GM12878 (cell line): ENCODE data around the gene HS6ST1. TPM values are rescaled to one million over a fixed set of nuclear protein-coding genes. Genes with fewer than 3 reads are reported as not detected.

ENCODE experiments used
- ATAC-seq: fragments of 200-7000 bp; cut with Tn5 transposase; 3 replicates; pipeline ENCODE4 v1.9.1; 2020; ENCODE audit warnings: mild to moderate bottlenecking, moderate library complexity
- BruUV-seq: library from RNA; stranded (reverse); fragments of 400-500 nt; replicated peaks from 2 replicates; lab custom pipeline; 2021; lab: Mats Ljungman, UMichigan
- CTCF ChIA-PET: fragments of 300-600 bp; sonication (Branson Sonifier 250); formaldehyde crosslinking; extraction: SDS; loops from one replicate; lab custom pipeline; 2021; ENCODE audit warnings: inconsistent platforms; lab: Yijun Ruan, JAX
- POLR2A ChIA-PET: fragments of 350-600 bp; formaldehyde crosslinking; extraction: SDS; loops from one replicate; lab custom pipeline; 2021; ENCODE audit warnings: inconsistent platforms; lab: Charles Lee
- RAD21 ChIA-PET: fragments of 300-600 bp; sonication (Branson Sonifier 250); formaldehyde crosslinking; loops from one replicate; lab custom pipeline; 2023; ENCODE audit warnings: antibody characterized with exemption; ENCODE audit not compliant: unreplicated experiment; lab: Charles Lee
- SMC1A ChIA-PET: fragments of 300-600 bp; sonication (Branson Sonifier 250); formaldehyde crosslinking; loops from one replicate; lab custom pipeline; 2023; ENCODE audit not compliant: unreplicated experiment, uncharacterized antibody; lab: Charles Lee
- DNase-seq: peaks from one replicate; pipeline ENCODE4 v3.0.0-alpha.2; 2011; ENCODE audit warnings: low read depth, low spot score
- FAIRE-seq: peaks from 3 replicates; lab custom pipeline; 2011; peaks lifted over from hg19 to GRCh38; lab: Jason Lieb, UNC
- H2AFZ ChIP-seq: 2 replicates; pipeline ENCODE4 v1.6.0; 2011; ENCODE audit warnings: low read depth, low read length, control low read depth; ENCODE audit not compliant: control insufficient read depth
- H3K27ac ChIP-seq: 2 replicates; pipeline ENCODE4 v1.5.1; 2011; ENCODE audit warnings: control low read depth; ENCODE audit not compliant: control insufficient read depth, insufficient read depth
- H3K27me3 ChIP-seq, 2 experiments: replicated peaks in 1 of 2; 2 replicates each; pipeline versions ENCODE4 v1.6.0 to v1.6.1; 2011; ENCODE audit warnings: low read length in 1 of 2; ENCODE audit not compliant: control insufficient read depth in 2 of 2, insufficient read depth in 2 of 2
- H3K36me3 ChIP-seq, 2 experiments: 2 replicates each; pipeline ENCODE4 v1.5.1; 2011; ENCODE audit warnings: low read length in 1 of 2; ENCODE audit not compliant: control insufficient read depth in 2 of 2, insufficient read depth in 2 of 2
- H3K4me1 ChIP-seq: 2 replicates; pipeline ENCODE4 v1.6.1; 2011; ENCODE audit warnings: mild to moderate bottlenecking, low read length, moderate library complexity, mixed read lengths; ENCODE audit not compliant: control insufficient read depth, insufficient read depth
- H3K4me2 ChIP-seq: 2 replicates; pipeline ENCODE4 v1.6.0; 2011; ENCODE audit warnings: control low read depth; ENCODE audit not compliant: control insufficient read depth, insufficient read depth
- H3K4me3 ChIP-seq: fragments of 200-600 bp; sonication (generic); 2 replicates; pipeline ENCODE4 v1.5.1; 2016
- H3K79me2 ChIP-seq: 2 replicates; pipeline ENCODE4 v1.6.0; 2011; ENCODE audit warnings: low read length; ENCODE audit not compliant: control insufficient read depth, insufficient read depth
- H3K9ac ChIP-seq: 2 replicates; pipeline ENCODE4 v1.8.0; 2011; ENCODE audit warnings: low read length, control low read depth, mixed read lengths; ENCODE audit not compliant: control insufficient read depth, insufficient read depth
- H3K9me3 ChIP-seq: replicated peaks from 3 replicates; pipeline ENCODE4 v1.5.1; 2011; ENCODE audit warnings: mild to moderate bottlenecking, low read length; ENCODE audit not compliant: control insufficient read depth, insufficient read depth
- H4K20me1 ChIP-seq: 2 replicates; pipeline ENCODE4 v1.6.0; 2011; ENCODE audit not compliant: control insufficient read depth, insufficient read depth
- CBX3 ChIP-seq: fragments of 200-600 bp; sonication (generic); IDR thresholded peaks from 2 replicates; pipeline ENCODE4 v1.6.1; 2016; ENCODE audit warnings: low read depth, borderline replicate concordance
- CREB1 ChIP-seq: IDR thresholded peaks from 2 replicates; pipeline ENCODE4 v1.6.1; 2012; ENCODE audit warnings: low read depth, mild to moderate bottlenecking, inconsistent platforms
- HDAC6 ChIP-seq: fragments of 200-600 bp; sonication (generic); IDR thresholded peaks from one replicate; pipeline ENCODE4 v1.8.0; 2017; ENCODE audit warnings: antibody characterized with exemption; ENCODE audit not compliant: unreplicated experiment
- IRF3 ChIP-seq: fragments of 450-650 bp; IDR thresholded peaks from 2 replicates; pipeline ENCODE4 v1.6.1; 2014; ENCODE audit warnings: mild to moderate bottlenecking
- NFIC ChIP-seq: IDR thresholded peaks from 2 replicates; pipeline ENCODE4 v1.6.1; 2012; ENCODE audit warnings: low read depth, mild to moderate bottlenecking, inconsistent platforms, low read length, moderate library complexity
- NFYB ChIP-seq: IDR thresholded peaks from 2 replicates; pipeline ENCODE4 v1.6.1; 2011; ENCODE audit warnings: low read depth, mild to moderate bottlenecking, low read length, improper control_type of control experiment, moderate library complexity; ENCODE audit not compliant: insufficient read depth
- ZSCAN29 ChIP-seq: fragments of 450-650 bp; IDR thresholded peaks from 2 replicates; pipeline ENCODE4 v1.6.1; 2017; ENCODE audit warnings: mild to moderate bottlenecking, moderate library complexity
- WGBS: methylation state at CpG from one replicate; pipeline ENCODE4 v1.1.6; 2016; ENCODE audit warnings: low lambda C conversion rate; ENCODE audit not compliant: insufficient replicate concordance, insufficient coverage; ENCODE audit errors: missing lambda C conversion rate; 5-methylcytosine and 5-hydroxymethylcytosine counted together
- in situ Hi-C: fragments of 300-500 bp; cut with MboI; formaldehyde crosslinking; loops from 9 replicates; pipeline ENCODE4 v1.14.3; 2018; ENCODE audit warnings: mixed read lengths
- intact Hi-C: fragments of 100-400 bp; cut with micrococcal nuclease; formaldehyde crosslinking; loops from one replicate; pipeline ENCODE4 v1.14.2; 2022; ENCODE audit not compliant: unreplicated experiment
- polyA plus RNA-seq, 11 experiments: library from polyadenylated mRNA; depleted of rRNA in 4 of 11; unstranded in 6 of 11; stranded (reverse) in 5 of 11; fragments of >200 nt; fragmentation: Nextera tagmentation in 4 of 11; fragmentation: Illumina TruSeq in 1 of 11; extraction: Ambion mirVana in 4 of 11; extraction: Trizol in 1 of 11; gene quantifications; 1 replicate in 1 of 11; 2 replicates in 10 of 11; pipeline versions ENCODE4 v1.2.1 to v1.2.3, GENCODE V29; 2011 to 2016; ENCODE audit warnings: inconsistent platforms in 2 of 11, missing spikeins in 2 of 11, low read depth in 1 of 11
- total RNA-seq, 4 experiments: library from RNA; depleted of rRNA in 3 of 4; stranded (reverse); fragments of >200 nt in 3 of 4; fragmentation: Illumina TruSeq in 1 of 4; extraction: Trizol in 1 of 4; gene quantifications; 2 replicates each; pipeline versions ENCODE4 v1.2.1 to v1.2.3, GENCODE V29; 2013 to 2021

Gene HS6ST1
- total and polyA plus RNA-seq, 10 of the 15 experiments (the other 5 are each of a cell fraction or from before 2014, with no cell fraction given), result 0.48 to 17.0 (median 4.7) TPM

GRCh38 chr2:128362176-128362888 is 43.7 kb upstream of the HS6ST1 start:
- BruUV-seq, result no TSS peak
- ATAC-seq (no peak), FAIRE-seq (no peak)
- POLR2A ChIA-PET, result no interaction called here
- Histone ChIP-seq H3K36me3 (no peaks in the 10 kb centered on the region), H3K79me2 (no peaks in the 10 kb centered on the region), H3K4me2 (no peak overlapping the region), H3K4me1 (no peaks in the 10 kb centered on the region), H4K20me1 (no peaks in the 10 kb centered on the region)
- SMC1A ChIA-PET, result no interaction called here
- intact Hi-C loops, result no loop called here
- in situ Hi-C loops, result no loop called here
- WGBS, result 37% methylated on average over 11 of the region's 12 CpGs
- TF ChIP-seq NFIC, result no peak
- no peak for TF ChIP-seq CBX3
- no peak for TF ChIP-seq CREB1
- no peak for TF ChIP-seq IRF3
- no peak for TF ChIP-seq ZSCAN29
- no peak for TF ChIP-seq HDAC6
- TF ChIP-seq NFYB, result no peak
- TF ChIP-seq, all 136 proteins: peak for 0
- no peak overlapping the region for H2AFZ ChIP-seq
- no peak overlapping the region for H3K9ac ChIP-seq
- H3K27me3 ChIP-seq, result no peaks in the 10 kb centered on the region; a peak in 1 of 4 replicates
- ChIA-PET CTCF (no interaction called here), RAD21 (no interaction called here)
- no peak overlapping the region for H3K4me3 ChIP-seq
- DNase-seq, result no peak
- no peak overlapping the region for H3K27ac ChIP-seq
- H3K9me3 ChIP-seq, result no peaks in the 10 kb centered on the region
